T1000 (cell line): ENCODE results near the gene FLYWCH1.
"Not testable (repeated sequence)": the region's sequence is repeated elsewhere in the genome, so short reads cannot be mapped to it uniquely, and the experiment has no call there.

Experiments used
- DNase-seq: peaks from one replicate; lab custom pipeline; 2025; ENCODE audit warnings: mixed read lengths; lab: John Stamatoyannopoulos, UW

FLYWCH1 gene

DNA sequence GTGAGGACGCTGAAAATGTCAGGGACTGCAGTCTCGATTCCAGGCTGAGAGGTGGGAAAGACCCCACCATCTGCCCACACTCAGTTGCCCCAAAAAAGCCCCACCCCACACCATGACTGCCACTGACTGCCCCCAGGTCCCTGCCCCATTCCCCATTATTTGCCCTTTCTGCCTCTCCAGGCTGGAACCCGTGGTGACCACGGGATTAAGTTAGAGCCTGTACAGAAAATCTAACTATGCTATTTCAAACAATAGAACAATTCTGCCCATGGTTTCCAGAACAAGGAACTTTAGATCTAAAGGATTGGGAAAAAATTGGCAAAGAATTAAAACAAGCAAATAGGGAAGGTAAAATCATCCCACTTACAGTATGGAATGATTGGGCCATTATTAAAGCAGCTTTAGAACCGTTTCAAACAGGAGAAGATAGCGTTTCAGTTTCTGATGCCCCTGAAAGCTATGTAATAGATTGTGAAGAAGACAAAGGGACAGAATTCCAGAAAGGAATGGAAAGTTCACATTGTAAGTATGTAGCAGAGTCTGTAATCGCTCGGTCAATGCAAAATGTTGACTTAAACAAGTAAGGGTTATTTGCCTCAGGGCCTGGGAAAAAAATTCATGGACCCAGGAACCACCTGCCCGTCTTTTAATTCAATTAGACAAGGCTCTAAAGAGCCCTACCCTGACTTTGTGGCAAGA is 14.4 kb downstream of the FLYWCH1 start:
- DNase-seq: no peak

DNA sequence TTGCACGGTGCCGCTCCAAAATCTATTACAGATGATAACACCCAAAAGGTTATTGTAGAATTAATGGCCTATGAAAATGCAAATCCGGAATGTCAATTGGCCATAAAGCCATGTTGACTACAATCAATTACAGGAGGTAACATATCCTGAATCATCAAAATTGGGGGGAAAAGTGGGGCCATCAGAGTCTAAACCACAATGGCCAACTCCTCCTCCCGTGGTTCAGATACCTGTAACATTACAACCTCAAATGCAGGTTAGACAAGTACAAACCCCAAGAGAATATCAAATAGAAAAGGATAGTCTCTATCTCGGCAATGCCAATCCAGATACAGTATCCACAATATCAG is 14.9 kb downstream of the FLYWCH1 start:
- no peak for DNase-seq

DNA sequence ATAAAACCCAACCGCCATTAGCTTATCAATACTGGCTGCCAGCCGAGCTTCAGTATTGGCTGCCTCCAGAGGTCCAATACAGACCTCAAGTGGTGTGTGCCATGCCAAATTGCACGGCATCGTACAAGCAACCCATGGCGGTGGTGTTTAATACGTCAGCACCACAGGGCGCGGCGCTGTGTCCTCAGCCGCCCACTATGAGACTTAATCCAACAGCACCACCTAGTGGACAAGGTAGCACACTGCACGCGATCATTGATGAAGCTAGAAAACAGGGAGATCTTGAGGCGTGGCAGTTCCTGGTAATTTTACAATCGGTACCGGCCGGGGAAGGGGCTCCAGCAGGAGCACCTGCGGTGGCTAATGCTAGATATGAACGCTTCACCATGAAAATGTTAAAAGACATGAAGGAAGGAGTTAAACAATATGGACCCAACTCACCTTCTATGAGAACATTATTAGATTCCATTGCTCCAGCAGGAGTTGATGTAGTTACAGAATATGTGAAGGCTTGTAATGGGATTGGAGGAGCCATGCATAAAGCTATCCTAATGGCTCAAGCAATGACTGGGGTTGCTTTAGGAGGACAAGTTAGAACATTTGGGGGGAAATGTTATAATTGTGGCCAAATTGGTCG is 15.4 kb downstream of the FLYWCH1 start:
- DNase-seq: peak; percentile 76

DNA sequence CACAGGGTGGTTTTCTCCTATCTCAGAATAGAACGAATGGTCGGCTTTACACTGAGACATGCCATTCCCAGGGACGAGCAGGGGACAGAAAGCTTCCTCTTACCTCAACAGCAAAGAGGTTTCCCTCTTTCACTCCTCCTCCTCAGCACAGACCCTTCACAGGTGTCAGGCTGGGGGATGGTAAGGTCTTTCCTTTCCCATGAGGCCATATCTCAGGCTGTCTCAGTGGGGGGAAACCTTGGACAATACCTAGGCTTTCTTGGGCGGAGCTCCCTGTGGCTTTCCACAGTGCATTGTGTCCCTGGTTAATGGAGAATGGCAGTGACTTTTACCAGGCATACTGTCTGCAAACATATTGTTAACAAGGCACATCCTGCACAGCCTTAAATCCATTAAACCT is 16.4 kb downstream of the FLYWCH1 start:
- not testable (repeated sequence) for DNase-seq

DNA sequence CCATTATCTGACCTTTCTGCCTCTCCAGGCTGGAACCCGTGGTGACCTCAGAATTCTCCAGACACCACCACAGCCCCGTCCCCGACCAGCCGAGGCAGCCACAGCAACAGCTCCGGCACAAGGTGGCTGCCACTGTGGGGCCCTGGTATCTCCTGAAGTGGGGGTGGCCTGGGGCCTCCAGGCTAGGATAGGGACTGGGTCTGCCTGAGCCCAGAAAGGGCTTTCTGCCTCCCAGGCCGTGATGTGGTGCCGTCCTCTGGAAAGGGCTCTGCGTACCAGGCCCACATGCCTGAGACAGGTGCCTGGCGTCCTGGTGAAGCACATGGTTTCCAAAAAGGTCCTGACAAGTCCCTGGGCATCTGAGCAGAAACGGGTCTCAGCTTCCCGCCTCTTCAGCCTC is 17.1 kb downstream of the FLYWCH1 start:
- no peak for DNase-seq

DNA sequence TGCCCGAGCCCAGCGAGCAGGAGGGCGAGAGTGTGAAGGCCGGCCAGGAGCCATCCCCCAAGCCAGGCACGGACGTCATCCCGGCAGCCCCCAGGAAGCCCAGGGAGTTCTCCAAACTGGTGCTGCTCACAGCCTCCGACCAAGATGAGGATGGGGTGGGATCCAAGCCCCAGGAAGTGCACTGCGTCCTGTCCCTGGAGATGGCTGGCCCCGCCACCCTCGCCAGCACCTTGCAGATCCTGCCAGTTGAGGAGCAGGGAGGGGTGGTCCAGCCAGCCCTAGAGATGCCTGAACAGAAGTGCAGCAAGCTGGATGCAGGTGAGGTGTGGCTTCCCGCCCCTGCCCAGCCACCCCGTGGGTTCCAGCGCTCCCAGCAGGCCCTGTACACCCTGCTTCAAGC is 18.0 kb downstream of the FLYWCH1 start:
- DNase-seq: no peak

DNA sequence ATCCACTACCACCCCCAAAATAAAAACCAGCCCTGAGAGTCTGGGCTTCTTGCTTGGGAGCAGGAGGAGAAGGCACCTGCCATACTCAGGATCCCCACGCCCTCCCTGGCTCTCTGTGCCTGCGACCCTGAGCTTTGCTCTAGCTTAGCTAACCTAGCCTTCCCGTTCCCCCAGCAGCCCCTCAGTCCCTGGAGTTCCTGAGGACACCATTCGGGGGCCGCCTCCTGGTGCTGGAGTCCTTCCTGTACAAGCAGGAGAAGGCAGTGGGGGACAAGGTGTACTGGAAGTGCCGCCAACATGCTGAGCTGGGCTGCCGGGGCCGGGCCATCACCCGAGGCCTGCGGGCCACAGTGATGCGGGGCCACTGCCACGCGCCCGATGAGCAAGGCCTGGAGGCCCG is 18.5 kb downstream of the FLYWCH1 start:
- DNase-seq: no peak

DNA sequence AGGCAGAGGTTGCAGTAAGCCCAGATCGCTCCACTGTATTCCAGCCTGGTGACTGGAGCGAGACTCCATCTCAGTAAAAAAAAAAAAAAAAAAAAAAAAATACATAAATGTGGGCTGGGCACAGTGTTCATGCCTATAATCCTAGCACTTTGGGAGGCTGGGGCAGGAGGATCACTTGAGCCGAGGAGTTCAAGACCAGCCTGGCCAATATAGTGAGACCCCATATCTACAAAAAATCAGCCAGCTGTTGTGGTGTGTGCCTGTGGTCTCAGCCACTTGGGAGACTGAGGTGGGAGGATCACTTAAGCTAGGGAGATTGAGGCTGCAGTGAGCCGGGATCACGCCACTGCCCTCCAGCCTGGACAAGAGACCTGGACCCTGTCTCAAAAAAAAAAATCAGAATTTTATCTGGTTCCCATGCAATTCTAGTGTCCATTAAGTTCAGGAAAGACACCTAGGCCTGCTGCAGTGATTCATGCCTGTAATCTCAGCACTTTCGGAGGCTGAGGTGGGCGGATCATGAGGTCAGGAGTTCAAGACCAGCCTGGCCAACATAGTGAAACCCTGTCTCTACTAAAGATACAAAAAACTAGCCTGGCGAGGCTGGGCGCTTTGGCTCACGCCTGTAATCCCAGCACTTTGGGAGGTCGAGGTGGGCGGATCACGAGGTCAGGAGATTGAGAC is 19.6 kb downstream of the FLYWCH1 start:
- not testable (repeated sequence) for DNase-seq

DNA sequence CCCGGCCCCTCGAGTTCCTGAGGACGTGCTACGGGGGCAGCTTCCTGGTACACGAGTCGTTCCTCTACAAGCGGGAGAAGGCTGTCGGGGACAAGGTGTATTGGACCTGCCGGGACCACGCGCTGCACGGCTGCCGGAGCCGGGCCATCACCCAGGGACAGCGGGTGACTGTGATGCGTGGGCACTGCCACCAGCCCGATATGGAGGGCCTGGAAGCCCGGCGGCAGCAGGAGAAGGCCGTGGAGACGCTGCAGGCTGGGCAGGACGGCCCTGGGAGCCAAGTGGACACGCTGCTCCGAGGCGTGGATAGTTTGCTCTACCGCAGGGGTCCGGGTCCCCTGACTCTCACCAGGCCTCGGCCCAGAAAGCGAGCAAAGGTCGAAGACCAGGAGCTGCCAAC is 21.4 kb downstream of the FLYWCH1 start:
- no peak for DNase-seq

DNA sequence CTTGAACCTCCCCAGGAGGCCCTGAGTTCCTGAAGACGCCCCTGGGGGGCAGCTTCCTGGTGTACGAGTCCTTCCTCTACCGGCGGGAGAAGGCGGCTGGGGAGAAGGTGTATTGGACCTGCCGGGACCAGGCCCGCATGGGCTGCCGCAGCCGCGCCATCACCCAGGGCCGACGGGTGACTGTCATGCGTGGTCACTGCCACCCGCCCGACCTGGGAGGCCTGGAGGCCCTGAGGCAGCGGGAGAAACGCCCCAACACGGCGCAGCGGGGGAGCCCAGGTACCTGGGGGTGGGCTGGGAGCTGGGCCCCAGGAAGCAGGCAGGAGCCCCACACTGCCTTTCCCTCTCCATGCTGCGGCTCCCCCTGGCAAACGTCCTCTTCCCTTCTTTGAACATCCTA is 22.0 kb downstream of the FLYWCH1 start:
- DNase-seq: no peak

DNA sequence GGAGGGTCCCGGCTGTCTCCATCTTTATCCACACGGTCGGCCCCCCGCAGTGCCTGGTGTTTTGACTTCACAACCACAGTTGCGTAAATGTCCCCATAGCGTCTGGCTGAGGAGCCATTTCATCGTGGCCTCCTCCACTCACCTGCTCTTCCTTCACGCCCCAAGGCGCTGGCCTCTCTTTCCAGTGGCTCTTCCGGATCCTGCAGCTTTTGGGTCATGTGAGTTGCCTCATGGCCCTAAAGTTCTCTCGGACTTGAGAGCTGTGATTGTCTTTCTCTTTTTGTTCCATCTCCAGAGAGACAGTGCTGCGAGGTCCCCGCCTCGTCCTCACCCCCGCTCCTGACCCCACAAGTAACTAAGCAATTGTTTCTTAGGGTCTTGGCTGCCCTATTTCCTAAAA is 22.7 kb downstream of the FLYWCH1 start:
- DNase-seq: no peak

DNA sequence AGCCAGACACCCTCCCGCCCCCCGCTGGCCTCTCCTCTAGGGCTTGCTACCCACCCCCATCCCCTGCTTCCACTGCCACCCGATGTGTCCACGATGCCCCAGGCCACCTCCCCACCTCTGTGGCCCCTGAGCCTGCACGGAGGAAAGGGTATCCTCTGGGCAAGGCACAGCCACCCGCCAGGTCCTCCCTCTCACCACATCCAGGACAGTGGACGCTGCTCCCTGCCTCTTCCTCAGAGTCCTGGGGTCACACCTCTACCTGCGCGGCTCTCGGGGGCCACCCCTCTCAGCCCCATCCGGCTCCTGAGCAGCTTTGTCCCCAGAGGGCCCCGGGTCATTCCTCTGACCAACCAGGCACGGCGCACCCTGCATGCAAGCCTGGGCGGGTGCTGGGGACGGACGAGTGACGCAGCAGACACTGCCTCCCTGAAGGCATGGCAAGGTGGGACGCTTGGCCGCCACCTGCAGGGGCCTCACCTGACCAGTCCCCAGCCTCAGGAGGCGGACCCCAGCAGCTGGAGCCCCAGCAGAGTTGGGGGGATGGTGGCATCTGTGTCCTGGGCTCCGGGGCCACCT is 24.8 kb downstream of the FLYWCH1 start:
- no peak for DNase-seq

DNA sequence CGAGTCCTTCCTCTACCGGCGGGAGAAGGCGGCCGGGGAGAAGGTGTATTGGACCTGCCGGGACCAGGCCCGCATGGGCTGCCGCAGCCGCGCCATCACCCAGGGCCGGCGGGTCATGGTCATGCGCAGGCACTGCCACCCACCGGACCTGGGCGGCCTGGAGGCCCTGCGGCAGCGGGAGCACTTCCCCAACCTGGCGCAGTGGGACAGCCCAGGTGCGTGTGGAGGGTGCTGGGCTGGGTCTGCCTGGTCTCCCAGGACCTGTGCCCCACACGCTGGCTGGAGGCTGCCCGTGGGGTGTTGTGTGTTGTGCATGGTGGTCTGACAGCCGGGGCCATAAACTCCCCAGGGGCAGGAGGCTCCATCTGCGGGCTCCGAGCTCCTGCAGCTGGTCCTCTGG is 25.4 kb downstream of the FLYWCH1 start:
- no peak for DNase-seq

DNA sequence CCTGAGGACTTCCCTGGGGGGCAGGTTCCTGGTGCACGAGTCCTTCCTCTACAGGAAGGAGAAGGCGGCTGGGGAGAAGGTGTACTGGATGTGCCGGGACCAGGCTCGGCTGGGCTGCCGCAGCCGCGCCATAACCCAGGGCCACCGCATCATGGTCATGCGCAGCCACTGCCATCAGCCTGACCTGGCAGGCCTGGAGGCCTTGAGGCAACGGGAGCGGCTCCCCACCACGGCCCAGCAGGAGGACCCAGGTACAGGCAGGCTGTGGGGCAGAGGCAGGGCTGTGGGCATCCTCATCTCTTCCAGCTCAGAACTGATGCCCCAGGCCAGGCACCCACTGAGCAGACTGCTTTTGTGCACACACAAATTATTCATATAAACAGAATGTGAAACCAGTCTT is 26.5 kb downstream of the FLYWCH1 start:
- no peak for DNase-seq

DNA sequence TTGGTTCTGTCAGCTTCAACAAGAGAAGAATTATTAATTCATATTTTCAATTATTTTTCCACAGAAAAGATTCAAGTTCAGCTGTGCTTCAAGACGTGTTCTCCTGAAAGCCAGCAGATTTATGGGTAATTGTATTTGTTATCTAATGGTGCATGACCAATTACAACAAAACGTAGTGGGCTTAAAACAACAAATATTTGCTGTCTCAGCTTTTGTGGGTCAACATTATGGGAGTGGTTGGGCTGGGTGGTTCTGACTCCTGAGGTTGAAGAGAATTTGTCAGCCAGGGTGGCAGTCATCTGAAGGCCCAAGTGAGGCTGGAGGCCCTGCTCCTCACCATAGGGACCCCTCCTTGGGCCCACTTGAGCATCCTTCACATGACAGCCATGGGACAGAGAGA is 28.2 kb downstream of the FLYWCH1 start:
- no peak for DNase-seq

DNA sequence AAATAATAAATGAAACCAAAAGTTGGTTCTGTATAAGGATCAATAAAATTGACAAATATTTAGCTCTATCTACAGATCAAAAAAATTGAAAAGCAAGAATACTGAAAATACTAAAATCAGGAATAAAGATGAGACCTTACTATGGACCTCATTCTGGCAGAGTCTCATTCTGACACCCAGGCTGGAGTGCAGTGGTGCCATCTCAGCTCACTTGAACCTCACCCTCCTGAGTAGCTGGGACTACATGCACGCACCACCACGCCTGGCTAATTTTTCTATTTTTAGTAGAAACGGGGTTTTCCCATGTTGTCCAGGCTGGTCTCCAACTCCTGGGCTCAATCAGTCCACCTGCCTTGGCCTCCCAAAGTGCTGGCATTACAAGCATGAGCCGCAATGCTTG is 30.3 kb downstream of the FLYWCH1 start:
- DNase-seq: no peak

DNA sequence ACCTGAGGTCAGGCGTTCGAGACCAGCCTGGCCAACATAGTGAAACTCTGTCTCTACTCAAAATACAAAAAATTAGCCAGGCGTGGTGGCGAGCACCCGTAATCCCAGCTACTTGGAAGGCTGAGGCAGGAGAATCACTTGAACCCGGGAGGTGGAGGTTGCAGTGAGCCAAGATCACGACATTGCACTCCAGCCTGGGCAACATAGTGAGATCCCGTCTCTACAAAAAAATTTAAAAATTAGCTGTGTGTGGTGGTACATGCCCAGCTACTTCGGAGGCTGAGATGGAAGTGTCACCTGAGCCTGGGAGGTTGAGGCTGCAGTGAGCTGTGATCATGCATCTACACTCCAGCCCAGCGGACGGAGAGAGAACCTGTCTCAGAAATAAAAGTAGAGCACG is 32.0 kb downstream of the FLYWCH1 start:
- not testable (repeated sequence) for DNase-seq

DNA sequence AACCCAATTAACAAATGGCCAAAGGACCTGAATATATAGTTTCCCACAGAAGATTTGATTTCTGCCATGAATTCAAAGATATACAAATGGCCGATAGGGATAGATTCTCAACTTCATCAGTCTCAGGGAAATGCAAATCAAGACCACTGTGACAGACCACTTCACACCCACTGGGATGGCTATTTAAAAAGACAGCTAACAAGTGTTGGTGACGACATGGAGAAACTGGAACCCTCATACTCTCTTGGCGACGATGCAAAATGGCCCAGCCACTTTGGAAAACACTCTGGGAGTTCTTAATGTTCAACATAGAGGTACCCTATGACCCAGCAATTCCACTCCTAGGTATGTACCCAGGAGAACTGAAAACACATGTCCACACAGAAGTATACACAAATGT is 34.9 kb downstream of the FLYWCH1 start:
- DNase-seq: no peak

DNA sequence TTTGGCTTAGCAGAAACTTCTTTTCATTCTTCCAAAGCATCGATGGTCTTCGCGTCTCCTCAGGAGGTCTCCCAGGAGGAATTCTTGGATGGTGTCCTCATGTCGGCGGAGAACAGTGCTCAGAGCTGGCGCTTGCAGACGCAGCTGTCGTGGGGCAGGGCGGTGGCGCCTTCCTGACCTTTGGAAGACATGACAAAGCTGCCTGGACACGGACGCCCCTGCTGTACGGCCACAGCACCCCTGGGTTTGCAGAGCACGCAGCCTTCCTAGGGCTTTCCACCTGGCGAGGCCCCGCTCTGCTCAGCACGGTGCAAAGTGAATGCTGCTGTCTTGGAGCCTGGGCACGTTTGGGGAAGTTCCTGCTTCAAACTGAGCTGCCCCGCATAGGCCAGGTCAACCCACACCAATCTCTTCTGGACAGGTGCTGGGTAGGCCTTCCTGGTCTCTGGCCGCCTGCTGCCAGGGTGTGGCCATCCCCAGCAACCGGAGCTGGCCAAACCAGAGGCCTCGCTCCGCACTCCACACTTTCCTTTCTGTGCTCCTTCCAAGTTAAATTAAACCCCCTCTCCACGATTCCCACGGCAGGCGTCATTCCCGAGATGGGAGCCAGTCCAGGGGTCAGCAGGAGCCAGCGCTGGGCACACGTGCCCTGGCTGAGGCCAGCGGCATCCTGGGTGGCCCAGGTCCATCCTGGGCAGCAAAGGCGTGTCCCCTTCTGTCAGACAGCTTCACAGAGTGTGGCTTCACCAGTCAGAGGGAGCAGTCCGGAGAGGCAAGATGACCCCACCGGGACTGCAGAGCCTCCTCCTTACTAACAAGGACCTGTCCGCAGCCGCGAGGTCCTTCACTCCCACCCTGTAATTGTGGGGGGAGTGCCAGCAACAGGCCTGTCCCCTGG is 37.3 kb downstream of the FLYWCH1 start:
- DNase-seq: no peak

DNA sequence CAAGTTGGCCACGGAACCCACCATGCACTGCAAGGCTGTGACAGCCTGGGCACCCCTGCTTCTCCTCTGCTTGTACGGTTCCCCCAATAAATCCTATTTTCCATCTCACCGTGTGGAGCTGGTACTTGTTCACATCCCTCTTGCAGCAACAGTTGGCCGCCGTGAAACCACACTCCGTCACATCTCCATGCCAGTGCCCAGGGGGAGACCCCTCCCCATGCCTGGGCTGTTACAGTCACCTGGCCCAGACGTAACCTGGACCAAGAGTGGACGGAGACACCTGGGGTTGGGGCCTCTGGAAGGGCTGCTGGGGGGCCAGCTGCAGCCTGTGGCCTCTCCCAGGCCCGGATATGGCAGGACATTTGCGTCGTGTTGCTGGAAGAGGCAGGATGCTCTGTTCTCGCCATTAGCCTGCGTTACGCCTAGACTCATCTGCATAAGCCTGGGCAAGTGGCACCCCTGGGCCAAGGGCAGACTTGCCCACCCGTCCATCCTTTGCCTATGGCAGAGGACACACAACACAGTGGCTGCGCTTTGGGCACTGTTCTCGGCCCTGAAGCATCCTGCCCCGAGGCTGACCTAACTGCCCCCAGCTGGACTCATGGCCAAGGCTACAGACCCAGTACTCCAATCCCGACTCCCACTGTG is 38.1 kb downstream of the FLYWCH1 start:
- no peak for DNase-seq

DNA sequence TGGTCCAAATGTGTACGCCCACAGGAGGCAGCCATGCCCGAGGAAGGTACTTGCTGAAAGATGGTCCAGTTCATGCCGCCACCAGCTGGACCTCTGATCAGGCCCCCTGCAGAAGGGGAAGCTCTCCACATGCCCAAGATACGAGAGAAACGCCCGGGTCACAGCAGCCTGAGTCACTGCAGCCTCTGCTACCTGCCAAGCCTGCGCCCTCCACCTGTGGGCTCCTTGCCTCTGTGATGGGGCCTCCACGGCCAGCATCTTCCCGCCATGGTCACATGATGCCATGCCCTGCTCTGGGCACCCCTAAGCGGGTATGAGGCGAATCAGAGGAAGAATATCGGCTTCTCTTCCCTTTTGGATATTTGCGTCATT is 38.6 kb downstream of the FLYWCH1 start:
- no peak for DNase-seq

DNA sequence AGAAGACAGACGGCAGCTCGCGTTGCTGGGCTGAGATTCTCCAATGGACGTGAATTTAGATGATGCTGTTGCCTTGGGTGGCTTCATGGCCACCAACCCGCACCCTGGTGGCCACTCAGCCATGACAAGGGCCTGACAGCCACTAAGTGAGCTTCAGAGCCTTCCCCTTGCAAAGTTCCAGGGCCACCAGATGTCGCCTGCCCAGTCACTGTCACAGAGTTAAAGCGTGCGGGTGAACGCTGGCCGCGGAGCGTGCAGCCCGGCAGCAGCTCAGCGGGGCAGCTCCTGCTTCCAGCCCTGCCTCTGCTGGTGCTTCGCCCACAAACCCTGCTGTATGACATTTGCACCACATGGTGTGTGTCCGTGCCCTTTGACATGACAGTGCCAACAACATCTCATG is 39.0 kb downstream of the FLYWCH1 start:
- no peak for DNase-seq
